AG09319 (cell line): Measurements from ENCODE around the gene TSNAX.

Experiments used
- DNase-seq: peaks from one replicate; pipeline ENCODE4 v3.0.0-alpha.2; 2010; ENCODE audit warnings: low read depth; ENCODE audit errors: extremely low read depth
- TF ChIP-seq, protein P1 (sequence below): IDR thresholded peaks from 2 replicates; pipeline ENCODE4 v1.5.1; 2011; ENCODE audit warnings: low read depth, mild to moderate bottlenecking, inconsistent platforms, low read length, moderate library complexity

TSNAX gene, protein sequence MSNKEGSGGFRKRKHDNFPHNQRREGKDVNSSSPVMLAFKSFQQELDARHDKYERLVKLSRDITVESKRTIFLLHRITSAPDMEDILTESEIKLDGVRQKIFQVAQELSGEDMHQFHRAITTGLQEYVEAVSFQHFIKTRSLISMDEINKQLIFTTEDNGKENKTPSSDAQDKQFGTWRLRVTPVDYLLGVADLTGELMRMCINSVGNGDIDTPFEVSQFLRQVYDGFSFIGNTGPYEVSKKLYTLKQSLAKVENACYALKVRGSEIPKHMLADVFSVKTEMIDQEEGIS

DNA sequence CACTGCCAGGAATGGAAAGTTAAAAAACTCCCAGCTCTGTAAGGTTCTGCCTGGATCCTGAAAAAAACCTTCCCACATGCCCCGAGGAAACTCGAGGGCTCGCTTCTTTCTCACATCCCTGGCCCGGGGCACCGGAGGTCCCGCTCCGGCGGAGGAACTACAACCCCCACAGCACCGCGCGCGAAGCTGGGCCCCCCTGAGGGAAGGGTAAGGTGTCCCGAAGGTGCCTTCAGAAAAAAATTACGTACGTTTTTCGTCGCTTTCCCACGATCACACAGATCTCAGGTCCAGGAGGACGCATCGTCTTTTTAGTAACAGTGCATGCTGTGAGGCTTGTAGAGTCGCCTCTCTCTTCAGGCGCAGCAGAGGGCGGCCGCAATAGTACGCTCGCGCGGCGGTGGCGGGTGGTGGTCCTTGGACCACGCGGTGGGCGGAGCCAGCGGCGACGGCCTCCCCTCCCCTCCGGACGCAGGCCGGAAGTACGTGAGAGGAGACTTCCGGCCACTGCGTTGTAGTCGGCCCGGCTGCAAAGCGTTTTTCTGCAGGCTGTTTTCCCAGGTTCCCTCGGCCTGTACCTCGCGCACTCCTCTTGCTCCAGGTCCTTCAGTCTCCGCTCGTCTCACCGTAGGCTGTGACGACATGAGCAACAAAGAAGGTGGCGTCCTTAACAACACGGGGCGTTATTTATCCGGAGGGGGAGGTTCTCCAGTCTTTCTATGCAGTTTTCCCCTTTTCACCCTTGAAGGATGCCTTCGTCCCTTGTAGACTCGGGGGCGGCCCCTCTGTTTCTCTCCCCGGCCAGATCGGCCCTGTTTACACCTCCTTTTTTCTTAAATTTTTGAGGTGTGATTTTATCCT, at the start of gene TSNAX:
TSNAX (plus strand) TSS at position 498 of the 858 bp plus-strand sequence; CDS start at position 640, 142 bp downstream.
- peak; percentile 81 for DNase-seq
- TF ChIP-seq, protein P1, sequence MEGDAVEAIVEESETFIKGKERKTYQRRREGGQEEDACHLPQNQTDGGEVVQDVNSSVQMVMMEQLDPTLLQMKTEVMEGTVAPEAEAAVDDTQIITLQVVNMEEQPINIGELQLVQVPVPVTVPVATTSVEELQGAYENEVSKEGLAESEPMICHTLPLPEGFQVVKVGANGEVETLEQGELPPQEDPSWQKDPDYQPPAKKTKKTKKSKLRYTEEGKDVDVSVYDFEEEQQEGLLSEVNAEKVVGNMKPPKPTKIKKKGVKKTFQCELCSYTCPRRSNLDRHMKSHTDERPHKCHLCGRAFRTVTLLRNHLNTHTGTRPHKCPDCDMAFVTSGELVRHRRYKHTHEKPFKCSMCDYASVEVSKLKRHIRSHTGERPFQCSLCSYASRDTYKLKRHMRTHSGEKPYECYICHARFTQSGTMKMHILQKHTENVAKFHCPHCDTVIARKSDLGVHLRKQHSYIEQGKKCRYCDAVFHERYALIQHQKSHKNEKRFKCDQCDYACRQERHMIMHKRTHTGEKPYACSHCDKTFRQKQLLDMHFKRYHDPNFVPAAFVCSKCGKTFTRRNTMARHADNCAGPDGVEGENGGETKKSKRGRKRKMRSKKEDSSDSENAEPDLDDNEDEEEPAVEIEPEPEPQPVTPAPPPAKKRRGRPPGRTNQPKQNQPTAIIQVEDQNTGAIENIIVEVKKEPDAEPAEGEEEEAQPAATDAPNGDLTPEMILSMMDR: no peak

DNA sequence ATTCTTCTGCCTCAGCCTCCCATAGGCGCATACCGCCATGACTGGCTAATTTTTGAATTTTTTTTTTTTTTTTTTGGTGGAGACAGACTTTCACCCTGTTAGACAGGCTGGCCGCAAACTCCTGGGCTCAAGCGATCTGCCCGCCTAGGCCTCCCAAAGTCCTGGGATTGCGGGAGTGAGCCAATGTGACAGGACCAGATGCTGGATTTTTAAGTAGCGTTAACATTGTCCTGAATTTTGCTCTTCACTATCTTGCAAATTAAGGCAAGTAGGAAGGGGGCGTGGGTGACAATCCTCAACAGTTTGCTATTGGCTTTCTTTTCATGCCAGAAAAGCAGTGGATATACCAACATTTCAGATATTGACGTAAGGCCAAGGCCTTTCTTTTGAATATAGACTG, 49.7 kb upstream of the TSNAX start:
- DNase-seq: no peak
- TF ChIP-seq, protein P1: no peak

DNA sequence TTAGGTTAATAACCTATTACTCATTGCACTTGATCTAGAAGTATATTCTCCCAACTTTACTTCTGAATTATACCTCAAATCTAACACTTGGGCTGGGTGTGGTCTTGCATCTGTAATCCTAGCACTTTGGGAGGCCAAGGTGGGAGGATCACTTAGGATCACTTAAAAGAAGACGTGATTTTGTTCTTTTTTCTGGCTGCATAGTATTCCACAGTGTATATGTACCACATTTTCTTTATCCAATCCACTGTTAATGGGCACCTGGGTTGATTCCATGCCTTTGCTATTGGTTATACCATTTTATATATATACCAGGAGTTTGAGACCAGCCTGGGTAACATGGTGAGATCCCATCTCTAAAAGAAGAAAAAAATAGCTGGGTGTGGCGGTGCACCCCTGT, 48.5 kb upstream of the TSNAX start:
- TF ChIP-seq, protein P1: no peak
- DNase-seq: no peak

DNA sequence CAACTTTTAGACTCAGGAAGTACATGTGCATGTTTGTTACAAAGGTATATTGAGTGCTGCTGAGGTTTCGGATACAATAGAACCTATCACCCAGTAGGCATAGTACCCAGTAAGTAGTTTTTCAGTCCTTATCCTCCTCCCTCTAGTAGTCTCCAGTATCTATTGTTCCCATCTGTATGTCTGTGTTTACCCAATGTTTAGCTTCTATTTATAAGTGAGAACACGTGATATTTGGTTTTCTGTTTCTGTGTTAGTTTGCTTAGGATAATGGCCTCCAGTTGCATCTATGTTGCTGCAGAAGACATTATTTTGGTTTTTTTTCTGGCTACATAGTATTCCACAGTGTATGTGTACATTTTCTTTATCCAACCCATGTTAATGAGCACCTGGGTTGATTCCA, 47.2 kb upstream of the TSNAX start:
- TF ChIP-seq, protein P1: no peak
- no peak for DNase-seq

GRCh38 chr1:231485029-231485784, 43.3 kb upstream of the TSNAX start:
- no peak for DNase-seq
- TF ChIP-seq, protein P1: no peak

GRCh38 chr1:231487019-231487418, 41.5 kb upstream of the TSNAX start:
- no peak for DNase-seq
- TF ChIP-seq, protein P1: no peak
